Measurements from ENCODE around the gene NDFIP2. TPM values are rescaled to one million over a fixed set of nuclear protein-coding genes. Genes with fewer than 3 reads are reported as not detected.
A peak's percentile ranks its signal among the peaks of the same experiment; 100 is the strongest.

Gene NDFIP2
- total RNA-seq, 1 donor from 2014 or later, result 34.1 TPM

GRCh38 chr13:79490824-79491223 is 9.9 kb downstream of the NDFIP2 start:
- Histone ChIP-seq H3K4me3 (no peak overlapping the region), H3K27ac (no peak overlapping the region), H3K4me1 (peaks cover 30% of the 10 kb centered on the region), H3K27me3 (no peaks in the 10 kb centered on the region), H3K36me3 (no peaks in the 10 kb centered on the region), H3K9me3 (no peaks in the 10 kb centered on the region)
- intact Hi-C loops (cut with DNase I), result no loop called here
- no peak for TF ChIP-seq CTCF (IDR thresholded peaks at IDR 0.05)
- ATAC-seq (no peak), DNase-seq (no peak)

- Histone ChIP-seq H3K27me3 (no peaks in the 10 kb centered on the region), H3K4me3 (no peak overlapping the region), H3K9me3 (no peaks in the 10 kb centered on the region), H3K4me1 (peaks cover 30% of the 10 kb centered on the region), H3K27ac (peak overlapping the region; percentile 43), H3K36me3 (no peaks in the 10 kb centered on the region)
- TF ChIP-seq CTCF (IDR thresholded peaks at IDR 0.05), result no peak
- intact Hi-C loops (cut with DNase I), result no loop called here
- DNase-seq (no peak), ATAC-seq (no peak)
Measured at GRCh38 chr13:79491715-79492114, 10.8 kb downstream of the NDFIP2 start.

- Histone ChIP-seq H3K27ac (peak overlapping the region; percentile 43), H3K9me3 (no peaks in the 10 kb centered on the region)
Measured at GRCh38 chr13:79492313-79492798, 11.4 kb downstream of the NDFIP2 start.

GRCh38 chr13:79492918-79493594 is 12.1 kb downstream of the NDFIP2 start:
- Histone ChIP-seq H3K27me3 (no peaks in the 10 kb centered on the region), H3K4me1 (peaks cover 30% of the 10 kb centered on the region), H3K27ac (no peak overlapping the region), H3K36me3 (no peaks in the 10 kb centered on the region), H3K9me3 (no peaks in the 10 kb centered on the region), H3K4me3 (no peak overlapping the region)
- ATAC-seq (no peak), DNase-seq (no peak)
- TF ChIP-seq CTCF (IDR thresholded peaks at IDR 0.05), result no peak
- intact Hi-C loops (cut with DNase I), result no loop called here

More at GRCh38 chr13:79492313-79492798, 11.4 kb downstream of the NDFIP2 start:
- ATAC-seq (peak; percentile 55), DNase-seq (no peak)
- Histone ChIP-seq H3K36me3 (no peaks in the 10 kb centered on the region), H3K4me3 (no peak overlapping the region), H3K27me3 (no peaks in the 10 kb centered on the region), H3K4me1 (peaks cover 30% of the 10 kb centered on the region)
- TF ChIP-seq CTCF (IDR thresholded peaks at IDR 0.05), result no peak
- intact Hi-C loops (cut with DNase I), result no loop called here

GRCh38 chr13:79496188-79496587 is 15.2 kb downstream of the NDFIP2 start:
- DNase-seq, result no peak
- no peak overlapping the region for H3K4me3 ChIP-seq
- no peak for ATAC-seq
- no peaks in the 10 kb centered on the region for H3K9me3 ChIP-seq
- peaks cover 22% of the 10 kb centered on the region for H3K4me1 ChIP-seq
- intact Hi-C loops (cut with DNase I), result no loop called here
- no peaks in the 10 kb centered on the region for H3K36me3 ChIP-seq
- H3K27ac ChIP-seq, result no peak overlapping the region
- H3K27me3 ChIP-seq, result no peaks in the 10 kb centered on the region
- TF ChIP-seq CTCF (IDR thresholded peaks at IDR 0.05), result no peak

Measured in upper lobe of right lung (tissue), 1 donor.